Mucosa of rectum (tissue), 2 donors: ENCODE data around the gene WEE1.
A peak's percentile ranks its signal among the peaks of the same experiment; 100 is the strongest.

ENCODE experiments used
- H3K27ac ChIP-seq, 2 donors: one replicate each; pipeline ENCODE4 v1.7.0; 2013; ENCODE audit warnings: inconsistent platforms in 2 of 2, low read depth in 2 of 2, low read length in 2 of 2
- H3K27me3 ChIP-seq, 2 donors: one replicate each; pipeline ENCODE4 v1.7.0; 2013; ENCODE audit warnings: low read length in 2 of 2; ENCODE audit not compliant: control insufficient read depth in 2 of 2, insufficient read depth in 2 of 2
- H3K36me3 ChIP-seq, 2 donors: one replicate each; pipeline ENCODE4 v1.7.0; 2013; ENCODE audit warnings: low read length in 2 of 2; ENCODE audit not compliant: control insufficient read depth in 2 of 2, insufficient read depth in 2 of 2
- H3K4me1 ChIP-seq, 2 donors: one replicate each; pipeline ENCODE4 v1.7.0; 2013; ENCODE audit warnings: low read length in 2 of 2, mild to moderate bottlenecking in 1 of 2; ENCODE audit not compliant: control insufficient read depth in 2 of 2, insufficient read depth in 2 of 2
- H3K4me3 ChIP-seq, 2 donors: one replicate each; pipeline ENCODE4 v1.7.0; 2013; ENCODE audit warnings: low read length in 2 of 2
- H3K9ac ChIP-seq, 2 donors: one replicate each; pipeline ENCODE4 v1.7.0; 2013; ENCODE audit warnings: low read length in 2 of 2, low read depth in 1 of 2, mild to moderate bottlenecking in 1 of 2
- H3K9me3 ChIP-seq, 2 donors: one replicate each; pipeline ENCODE4 v1.7.0; 2013; ENCODE audit warnings: low read length in 2 of 2; ENCODE audit not compliant: control insufficient read depth in 2 of 2
- donor health status: healthy.
- donor health status: Normal muscosa, but diverticular disease.

Gene WEE1

DNA sequence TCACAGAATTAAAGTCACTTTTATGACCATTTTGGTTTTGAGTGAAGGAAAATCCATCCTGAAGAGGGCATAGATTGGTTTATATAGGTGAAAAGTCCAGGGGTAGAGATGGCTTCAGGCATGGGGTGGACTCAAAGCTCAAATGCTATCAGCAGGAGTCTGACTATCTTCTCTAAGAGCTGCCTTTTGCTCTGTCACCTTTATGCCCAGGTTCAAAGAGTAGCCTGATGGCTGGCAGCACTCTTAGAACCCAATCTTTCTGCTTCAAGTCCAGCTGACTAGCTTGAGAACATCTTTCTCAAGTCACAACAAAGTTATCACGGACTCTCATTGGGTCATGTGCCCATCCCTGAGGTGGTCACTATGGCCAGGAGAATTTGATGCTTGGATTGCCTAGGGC lies 63.2 kb downstream of the WEE1 start:
- no peaks in the 10 kb centered on the region for H3K9me3 ChIP-seq
- no peak overlapping the region for H3K27ac ChIP-seq
- no peaks in the 10 kb centered on the region for H3K27me3 ChIP-seq
- H3K4me3 ChIP-seq = no peak overlapping the region
- no peak overlapping the region for H3K9ac ChIP-seq
- peaks cover 2 to 3% of the 10 kb centered on the region in 2 donors for H3K4me1 ChIP-seq
- no peaks in the 10 kb centered on the region for H3K36me3 ChIP-seq

DNA sequence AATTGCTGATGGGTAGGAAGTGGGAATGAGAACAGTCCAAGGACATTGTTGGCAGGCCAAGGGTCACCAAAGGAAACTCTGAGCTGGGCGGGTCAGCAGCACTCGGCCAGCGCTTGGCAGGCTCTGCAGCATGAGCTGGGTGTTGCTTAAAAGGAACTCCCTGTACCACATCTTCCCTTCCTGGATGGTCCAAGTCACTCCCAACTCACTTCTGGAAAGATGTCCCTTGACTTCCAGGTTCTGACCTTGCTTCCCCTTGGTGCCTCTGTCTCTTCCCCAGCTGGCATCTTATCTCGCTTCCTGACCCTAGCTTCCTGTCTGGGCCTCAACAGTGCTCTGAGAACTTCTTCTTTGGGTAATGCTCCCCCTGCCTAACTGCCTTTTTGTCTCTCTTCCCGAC lies 65.6 kb downstream of the WEE1 start:
- Histone ChIP-seq H3K4me1 (peaks cover 2 to 3% of the 10 kb centered on the region in 2 donors), H3K36me3 (no peaks in the 10 kb centered on the region), H3K4me3 (no peak overlapping the region), H3K9ac (no peak overlapping the region), H3K27ac (peak overlapping the region in 1 of 2 donors; percentile 17), H3K27me3 (no peaks in the 10 kb centered on the region), H3K9me3 (no peaks in the 10 kb centered on the region)
